GM13976 (cell line): Measurements from ENCODE around the gene PACSIN2.
"Not testable (repeated sequence)": the region's sequence is repeated elsewhere in the genome, so short reads cannot be mapped to it uniquely, and the experiment has no call there.

ENCODE experiments used
- DNase-seq: peaks from one replicate; pipeline ENCODE4 v3.0.0; 2012; ENCODE audit warnings: low spot score
- in situ Hi-C: fragments of 300-500 bp; cut with MboI; formaldehyde crosslinking; loops from one replicate; pipeline ENCODE4 v1.12.0; 2022; ENCODE audit warnings: low sequenced_read_pairs, mixed read lengths, inconsistent platforms; ENCODE audit not compliant: unreplicated experiment
- TF ChIP-seq, protein P1 (sequence below): IDR thresholded peaks from 2 replicates; pipeline ENCODE4 v1.5.1; 2012; ENCODE audit warnings: borderline replicate concordance, mild to moderate bottlenecking; ENCODE audit not compliant: insufficient read depth; ENCODE audit errors: extremely low read depth, missing control alignments, control extremely low read depth

Gene PACSIN2

GRCh38 chr22:42963231-42963595 is 51.7 kb downstream of the PACSIN2 start:
- in situ Hi-C loops, result no loop called here
- TF ChIP-seq, protein P1, sequence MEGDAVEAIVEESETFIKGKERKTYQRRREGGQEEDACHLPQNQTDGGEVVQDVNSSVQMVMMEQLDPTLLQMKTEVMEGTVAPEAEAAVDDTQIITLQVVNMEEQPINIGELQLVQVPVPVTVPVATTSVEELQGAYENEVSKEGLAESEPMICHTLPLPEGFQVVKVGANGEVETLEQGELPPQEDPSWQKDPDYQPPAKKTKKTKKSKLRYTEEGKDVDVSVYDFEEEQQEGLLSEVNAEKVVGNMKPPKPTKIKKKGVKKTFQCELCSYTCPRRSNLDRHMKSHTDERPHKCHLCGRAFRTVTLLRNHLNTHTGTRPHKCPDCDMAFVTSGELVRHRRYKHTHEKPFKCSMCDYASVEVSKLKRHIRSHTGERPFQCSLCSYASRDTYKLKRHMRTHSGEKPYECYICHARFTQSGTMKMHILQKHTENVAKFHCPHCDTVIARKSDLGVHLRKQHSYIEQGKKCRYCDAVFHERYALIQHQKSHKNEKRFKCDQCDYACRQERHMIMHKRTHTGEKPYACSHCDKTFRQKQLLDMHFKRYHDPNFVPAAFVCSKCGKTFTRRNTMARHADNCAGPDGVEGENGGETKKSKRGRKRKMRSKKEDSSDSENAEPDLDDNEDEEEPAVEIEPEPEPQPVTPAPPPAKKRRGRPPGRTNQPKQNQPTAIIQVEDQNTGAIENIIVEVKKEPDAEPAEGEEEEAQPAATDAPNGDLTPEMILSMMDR, result no peak
- no peak for DNase-seq

GRCh38 chr22:42962295-42963230 is 52.4 kb downstream of the PACSIN2 start:
- in situ Hi-C loops, result no loop called here
- TF ChIP-seq, protein P1, result no peak
- no peak for DNase-seq

GRCh38 chr22:42961810-42962209 is 53.1 kb downstream of the PACSIN2 start:
- TF ChIP-seq, protein P1, result no peak
- in situ Hi-C loops, result no loop called here
- DNase-seq, result no peak

GRCh38 chr22:42961400-42961690 is 53.6 kb downstream of the PACSIN2 start:
- in situ Hi-C loops, DNase-seq: not testable (repeated sequence)

DNA sequence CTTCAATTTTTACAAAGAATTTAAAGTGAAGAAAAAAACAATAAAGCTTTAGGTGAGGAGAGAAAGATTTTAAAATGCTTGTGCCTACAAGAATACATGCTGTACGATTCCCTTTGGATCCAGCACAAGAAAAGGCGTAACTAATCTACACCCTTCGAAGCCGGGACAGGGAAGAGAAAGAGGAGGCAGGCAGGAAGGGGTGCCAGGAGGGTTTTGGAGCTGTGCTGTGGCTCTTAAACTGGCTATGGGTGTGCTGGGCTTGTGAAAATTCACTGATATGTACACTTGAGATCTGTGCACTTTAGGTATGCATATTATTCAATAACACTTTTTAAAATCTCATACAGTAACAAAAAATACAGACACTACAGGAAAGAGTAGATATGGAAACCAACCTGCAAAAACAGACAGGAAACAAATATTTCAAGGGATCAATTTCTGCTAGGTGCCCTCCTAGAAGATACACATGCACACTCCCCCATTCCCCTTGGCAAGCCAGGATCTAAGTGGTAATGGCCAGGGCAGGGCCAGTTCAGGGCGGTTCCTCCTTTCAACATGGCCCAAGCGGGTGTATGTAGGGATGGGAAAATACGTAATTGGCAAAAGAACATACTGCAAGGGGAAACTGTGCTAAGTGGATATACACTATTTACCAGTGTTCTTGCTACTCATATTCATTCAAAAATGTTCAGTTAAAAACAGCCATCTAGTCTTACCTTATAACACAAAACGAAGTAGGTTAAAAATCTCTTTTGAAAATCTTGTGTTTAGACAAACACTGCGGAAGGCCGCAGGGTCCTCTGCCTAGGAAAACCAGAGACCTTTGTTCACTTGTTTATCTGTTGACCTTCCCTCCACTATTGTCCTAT is 54.2 kb downstream of the PACSIN2 start:
- TF ChIP-seq, protein P1, result no peak
- no peak for DNase-seq
- in situ Hi-C loops, result no loop called here

DNA sequence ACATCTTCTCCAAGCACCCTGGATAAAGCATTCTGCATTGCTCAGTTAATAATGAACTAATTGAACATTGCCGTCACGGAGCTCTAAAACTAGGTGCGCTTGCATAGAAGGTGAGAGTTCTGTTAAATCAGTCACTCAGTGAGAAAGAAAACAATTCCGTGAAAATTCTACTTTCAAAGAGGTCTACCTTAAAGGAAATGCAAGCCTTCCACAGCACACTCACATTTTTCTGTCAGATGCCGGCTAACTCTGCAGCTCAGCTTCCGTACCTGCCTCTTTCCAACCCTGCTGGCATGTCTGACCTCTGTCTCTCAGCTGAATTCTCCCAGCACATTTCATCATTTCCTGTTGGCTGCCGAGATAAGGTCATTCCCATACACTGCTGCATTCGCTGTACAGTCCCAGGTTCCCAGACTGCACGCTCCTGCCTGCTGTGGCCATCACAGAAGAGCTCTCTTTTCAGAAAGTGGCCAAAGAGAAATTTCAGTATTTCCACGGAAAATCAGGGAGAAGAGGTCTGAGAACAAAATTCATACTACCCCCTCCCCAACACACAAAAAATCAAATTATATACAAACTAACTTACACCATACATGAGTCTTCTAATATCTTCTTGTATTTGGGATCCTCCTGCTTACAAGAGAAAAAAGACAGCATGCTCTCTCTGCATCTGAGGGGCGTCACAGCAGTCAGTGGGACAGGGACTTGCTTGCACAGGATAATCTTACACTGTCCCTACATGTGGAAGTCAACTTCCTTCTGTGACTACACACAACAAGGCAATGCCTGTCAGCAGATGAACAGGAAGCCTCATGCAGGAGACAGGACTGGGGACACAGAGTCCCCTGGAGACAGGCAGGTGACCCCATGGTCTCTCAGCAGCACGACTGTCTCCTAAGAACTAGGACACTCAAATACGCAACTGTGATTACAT is 55.1 kb downstream of the PACSIN2 start:
- DNase-seq, result no peak
- TF ChIP-seq, protein P1, result no peak
- in situ Hi-C loops, result no loop called here

GRCh38 chr22:42958937-42959336 is 56.0 kb downstream of the PACSIN2 start:
- in situ Hi-C loops, result no loop called here
- DNase-seq, result no peak

More at GRCh38 chr22:42958937-42959336, 56.0 kb downstream of the PACSIN2 start:
- TF ChIP-seq, protein P1, result no peak
